Epidermal melanocyte (primary cell): ENCODE measurements around the gene NMT1.

Experiments
- DNase-seq: peaks from one replicate; pipeline ENCODE4 v3.0.0; 2011; ENCODE audit warnings: low spot score; ENCODE audit not compliant: insufficient read length

Gene NMT1

DNA sequence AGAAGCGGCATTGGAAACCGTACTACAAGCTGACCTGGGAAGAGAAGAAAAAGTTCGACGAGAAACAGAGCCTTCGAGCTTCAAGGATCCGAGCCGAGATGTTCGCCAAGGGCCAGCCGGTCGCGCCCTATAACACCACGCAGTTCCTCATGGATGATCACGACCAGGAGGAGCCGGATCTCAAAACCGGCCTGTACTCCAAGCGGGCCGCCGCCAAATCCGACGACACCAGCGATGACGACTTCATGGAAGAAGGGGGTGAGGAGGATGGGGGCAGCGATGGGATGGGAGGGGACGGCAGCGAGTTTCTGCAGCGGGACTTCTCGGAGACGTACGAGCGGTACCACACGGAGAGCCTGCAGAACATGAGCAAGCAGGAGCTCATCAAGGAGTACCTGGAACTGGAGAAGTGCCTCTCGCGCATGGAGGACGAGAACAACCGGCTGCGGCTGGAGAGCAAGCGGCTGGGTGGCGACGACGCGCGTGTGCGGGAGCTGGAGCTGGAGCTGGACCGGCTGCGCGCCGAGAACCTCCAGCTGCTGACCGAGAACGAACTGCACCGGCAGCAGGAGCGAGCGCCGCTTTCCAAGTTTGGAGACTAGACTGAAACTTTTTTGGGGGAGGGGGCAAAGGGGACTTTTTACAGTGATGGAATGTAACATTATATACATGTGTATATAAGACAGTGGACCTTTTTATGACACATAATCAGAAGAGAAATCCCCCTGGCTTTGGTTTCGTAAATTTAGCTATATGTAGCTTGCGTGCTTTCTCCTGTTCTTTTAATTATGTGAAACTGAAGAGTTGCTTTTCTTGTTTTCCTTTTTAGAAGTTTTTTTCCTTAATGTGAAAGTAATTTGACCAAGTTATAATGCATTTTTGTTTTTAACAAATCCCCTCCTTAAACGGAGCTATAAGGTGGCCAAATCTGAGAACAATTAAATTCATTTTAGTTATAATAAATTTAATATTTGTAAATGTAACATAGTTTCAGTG is 88.8 kb downstream of the NMT1 start:
- DNase-seq, result no peak

DNA sequence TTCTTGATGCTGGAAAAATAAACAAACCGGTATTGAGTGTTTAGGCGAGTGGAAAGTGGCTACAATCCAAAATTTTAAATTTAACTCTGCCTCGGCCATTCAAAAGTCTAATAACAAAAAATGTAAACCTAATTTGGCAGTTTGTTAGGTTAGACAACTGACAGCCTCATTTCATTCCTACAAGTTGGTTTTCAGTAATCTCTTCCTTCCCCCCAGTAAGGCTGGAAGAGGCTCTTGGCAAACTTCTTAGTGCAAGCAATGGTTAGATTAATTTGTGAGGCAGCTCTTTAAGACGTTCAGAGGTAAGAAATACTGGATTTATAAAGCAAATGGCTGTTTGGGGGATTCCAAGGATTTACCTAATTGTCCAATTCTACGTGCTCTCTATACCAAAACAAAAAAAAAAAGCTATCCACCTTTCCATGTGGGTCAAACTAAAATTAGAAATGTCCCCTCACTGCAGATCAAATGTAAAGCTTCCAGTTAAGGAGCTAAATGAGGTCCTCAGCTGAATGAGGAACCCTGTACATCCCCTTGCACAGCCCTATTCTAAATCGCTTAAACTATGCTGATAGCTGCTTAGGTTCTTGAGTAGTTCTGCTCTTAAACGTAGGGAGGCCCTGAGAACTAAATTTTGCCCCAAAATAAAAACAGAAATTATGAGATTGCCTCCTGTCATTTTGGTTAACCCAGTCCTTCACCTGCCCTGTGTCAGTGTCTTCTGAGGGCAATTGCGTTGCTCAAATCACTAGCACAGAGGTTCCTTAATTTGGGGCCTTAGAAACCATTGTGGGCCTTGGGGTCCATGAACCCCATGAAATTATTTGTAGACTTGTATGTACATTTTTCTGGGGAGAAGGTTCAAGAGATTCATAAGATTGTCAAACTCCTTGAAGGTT is 90.0 kb downstream of the NMT1 start:
- no peak for DNase-seq

DNA sequence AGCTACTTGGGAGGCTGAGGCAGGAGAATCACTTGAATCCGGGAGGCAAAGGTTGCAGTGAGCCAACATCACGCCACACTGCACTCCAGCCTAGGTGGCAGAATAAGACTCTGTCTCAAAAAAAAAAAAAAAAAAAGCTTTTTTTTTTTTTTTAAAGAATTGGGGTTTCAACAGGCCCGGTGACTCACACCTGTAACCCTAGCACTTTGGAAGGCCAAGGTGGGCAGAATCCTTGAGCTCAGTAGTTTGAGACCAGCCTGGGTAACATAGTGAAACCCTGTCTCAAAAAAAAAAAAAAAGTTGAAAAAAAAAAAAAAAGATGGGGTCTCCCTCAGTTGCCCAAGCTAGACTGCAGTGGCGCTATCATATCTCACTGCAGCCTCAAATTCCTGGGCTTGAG is 93.9 kb downstream of the NMT1 start:
- DNase-seq, result no peak

DNA sequence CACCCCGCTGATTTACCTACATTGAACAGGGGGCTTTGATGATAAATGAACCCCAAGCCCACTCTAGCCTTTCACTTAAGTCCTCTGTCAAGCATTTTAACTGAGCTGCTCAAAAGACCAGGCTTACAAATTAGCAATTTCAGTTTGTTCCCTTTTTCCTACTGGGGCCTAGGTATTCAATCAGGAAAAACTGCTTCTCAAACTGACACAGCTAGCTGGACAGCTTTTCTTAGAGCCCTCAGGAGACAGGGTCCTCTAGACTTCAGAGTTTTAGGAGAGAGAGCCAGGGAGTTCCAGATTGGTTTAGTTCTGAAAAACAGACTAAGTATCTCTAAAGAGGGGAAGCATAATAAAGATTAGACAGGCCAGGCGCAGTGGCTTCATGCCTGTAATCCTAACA is 94.4 kb downstream of the NMT1 start:
- no peak for DNase-seq

DNA sequence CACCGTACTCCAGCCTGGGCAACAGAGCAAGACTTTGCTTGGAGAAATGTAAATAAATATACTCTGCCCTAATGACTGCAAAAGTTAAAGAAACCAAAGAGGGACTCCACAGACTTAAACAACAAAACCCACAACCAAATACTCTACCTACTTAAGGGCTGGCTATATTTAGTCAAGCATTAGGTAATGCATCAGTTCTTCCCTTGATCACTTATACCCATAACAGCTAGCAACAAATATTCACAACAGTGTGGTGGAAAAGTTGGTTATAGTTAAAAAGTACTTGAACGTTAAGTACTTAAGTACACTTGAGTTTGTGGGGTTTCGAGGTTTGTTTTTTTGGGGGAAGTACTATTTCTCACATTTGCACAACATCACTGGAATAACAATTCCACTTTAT is 95.1 kb downstream of the NMT1 start:
- no peak for DNase-seq
